SK-N-SH (cell line): Measurements from ENCODE around the gene MYLK.

Experiments used
- CTCF ChIP-seq: fragments of 200-600 bp; sonication (generic); IDR thresholded peaks from 2 replicates; pipeline ENCODE4 v1.6.1; 2017; ENCODE audit warnings: antibody characterized with exemption, mild to moderate bottlenecking, moderate library complexity
- EP300 ChIP-seq, 2 experiments: IDR thresholded peaks; 2 replicates each; pipeline versions ENCODE4 v1.4.0 to v1.6.1; 2012; ENCODE audit warnings: borderline replicate concordance in 1 of 2, low read depth in 1 of 2, low read length in 1 of 2
- IRF3 ChIP-seq: fragments of 150-350 bp; IDR thresholded peaks from 2 replicates; pipeline ENCODE4 v1.6.1; 2016; ENCODE audit warnings: mild to moderate bottlenecking, low read depth, low read length
- JUND ChIP-seq: IDR thresholded peaks from 2 replicates; pipeline ENCODE4 v1.4.0; 2012
- MXI1 ChIP-seq: IDR thresholded peaks from 2 replicates; pipeline ENCODE4 v1.6.1; 2012; ENCODE audit warnings: mild to moderate bottlenecking, low read depth, low read length, improper control_type of control experiment
- RAD21 ChIP-seq: IDR thresholded peaks from 2 replicates; pipeline ENCODE4 v1.6.1; 2012; ENCODE audit warnings: mild to moderate bottlenecking, low read length
- TAF1 ChIP-seq: IDR thresholded peaks from 2 replicates; pipeline ENCODE4 v1.6.1; 2012; ENCODE audit warnings: low read depth, mild to moderate bottlenecking, low read length, moderate library complexity, borderline replicate concordance
- TCF12 ChIP-seq: IDR thresholded peaks from 2 replicates; pipeline ENCODE4 v1.4.0; 2012
- USF2 ChIP-seq: fragments of 150-350 bp; IDR thresholded peaks from 2 replicates; pipeline ENCODE4 v1.6.1; 2017; ENCODE audit warnings: antibody characterized with exemption, low read length, low read depth, borderline replicate concordance
- ZBTB33 ChIP-seq: IDR thresholded peaks from 2 replicates; pipeline ENCODE4 v1.4.0; 2012; ENCODE audit warnings: low read depth, borderline replicate concordance
- TF ChIP-seq, protein P1 (sequence below): IDR thresholded peaks from 2 replicates; pipeline ENCODE4 v1.6.1; 2012; ENCODE audit warnings: mild to moderate bottlenecking, low read depth, low read length, moderate library complexity
- TF ChIP-seq, protein P2 (sequence below): IDR thresholded peaks from 2 replicates; pipeline ENCODE4 v1.4.0; 2012; ENCODE audit warnings: low read depth

DNA sequence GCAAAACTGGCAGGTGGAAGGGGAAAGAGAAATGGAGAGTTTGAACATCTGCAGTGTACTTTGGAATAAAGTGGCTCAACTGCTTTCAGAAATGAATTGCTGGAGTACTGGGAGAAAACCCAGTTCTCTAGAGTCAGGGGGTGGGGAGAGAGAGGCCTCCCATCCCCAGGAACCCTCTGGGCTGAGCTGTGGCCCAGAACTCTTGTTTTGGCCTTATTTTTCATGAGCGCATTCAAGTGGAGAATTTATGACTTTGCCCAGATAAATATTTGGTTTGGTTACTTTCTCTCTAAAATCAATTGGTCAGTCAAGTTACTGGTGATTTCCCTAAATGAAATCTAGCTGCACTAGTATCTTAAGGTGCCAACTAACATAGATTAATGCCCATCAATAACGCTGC lies 270.6 kb downstream of the MYLK start:
- TF ChIP-seq TAF1 (no peak), CTCF (no peak), USF2 (no peak), TCF12 (no peak), ZBTB33 (no peak), IRF3 (no peak), EP300 (IDR thresholded peaks at IDR 0.05; ENCODE audit: borderline replicate concordance in 1 of 2, low read depth in 1 of 2, low read length in 1 of 2) (no peak), JUND (no peak), MXI1 (no peak), RAD21 (no peak)
- TF ChIP-seq, protein P1, sequence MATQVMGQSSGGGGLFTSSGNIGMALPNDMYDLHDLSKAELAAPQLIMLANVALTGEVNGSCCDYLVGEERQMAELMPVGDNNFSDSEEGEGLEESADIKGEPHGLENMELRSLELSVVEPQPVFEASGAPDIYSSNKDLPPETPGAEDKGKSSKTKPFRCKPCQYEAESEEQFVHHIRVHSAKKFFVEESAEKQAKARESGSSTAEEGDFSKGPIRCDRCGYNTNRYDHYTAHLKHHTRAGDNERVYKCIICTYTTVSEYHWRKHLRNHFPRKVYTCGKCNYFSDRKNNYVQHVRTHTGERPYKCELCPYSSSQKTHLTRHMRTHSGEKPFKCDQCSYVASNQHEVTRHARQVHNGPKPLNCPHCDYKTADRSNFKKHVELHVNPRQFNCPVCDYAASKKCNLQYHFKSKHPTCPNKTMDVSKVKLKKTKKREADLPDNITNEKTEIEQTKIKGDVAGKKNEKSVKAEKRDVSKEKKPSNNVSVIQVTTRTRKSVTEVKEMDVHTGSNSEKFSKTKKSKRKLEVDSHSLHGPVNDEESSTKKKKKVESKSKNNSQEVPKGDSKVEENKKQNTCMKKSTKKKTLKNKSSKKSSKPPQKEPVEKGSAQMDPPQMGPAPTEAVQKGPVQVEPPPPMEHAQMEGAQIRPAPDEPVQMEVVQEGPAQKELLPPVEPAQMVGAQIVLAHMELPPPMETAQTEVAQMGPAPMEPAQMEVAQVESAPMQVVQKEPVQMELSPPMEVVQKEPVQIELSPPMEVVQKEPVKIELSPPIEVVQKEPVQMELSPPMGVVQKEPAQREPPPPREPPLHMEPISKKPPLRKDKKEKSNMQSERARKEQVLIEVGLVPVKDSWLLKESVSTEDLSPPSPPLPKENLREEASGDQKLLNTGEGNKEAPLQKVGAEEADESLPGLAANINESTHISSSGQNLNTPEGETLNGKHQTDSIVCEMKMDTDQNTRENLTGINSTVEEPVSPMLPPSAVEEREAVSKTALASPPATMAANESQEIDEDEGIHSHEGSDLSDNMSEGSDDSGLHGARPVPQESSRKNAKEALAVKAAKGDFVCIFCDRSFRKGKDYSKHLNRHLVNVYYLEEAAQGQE = no peak
- TF ChIP-seq, protein P2, sequence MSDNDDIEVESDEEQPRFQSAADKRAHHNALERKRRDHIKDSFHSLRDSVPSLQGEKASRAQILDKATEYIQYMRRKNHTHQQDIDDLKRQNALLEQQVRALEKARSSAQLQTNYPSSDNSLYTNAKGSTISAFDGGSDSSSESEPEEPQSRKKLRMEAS = no peak
